Astrocyte (in vitro differentiated cells and primary cell): ENCODE results near the gene KIF1B.

Source experiments
- EZH2 ChIP-seq: IDR thresholded peaks from 2 replicates; pipeline ENCODE4 v1.6.1; 2012; ENCODE audit warnings: mild to moderate bottlenecking, low read length, inconsistent platforms; ENCODE audit not compliant: insufficient read depth
- TF ChIP-seq, protein P1 (sequence below): IDR thresholded peaks from 2 replicates; pipeline ENCODE4 v1.5.1; 2011; ENCODE audit warnings: low read depth, mild to moderate bottlenecking, inconsistent platforms, low read length, moderate library complexity; ENCODE audit not compliant: insufficient read depth

DNA sequence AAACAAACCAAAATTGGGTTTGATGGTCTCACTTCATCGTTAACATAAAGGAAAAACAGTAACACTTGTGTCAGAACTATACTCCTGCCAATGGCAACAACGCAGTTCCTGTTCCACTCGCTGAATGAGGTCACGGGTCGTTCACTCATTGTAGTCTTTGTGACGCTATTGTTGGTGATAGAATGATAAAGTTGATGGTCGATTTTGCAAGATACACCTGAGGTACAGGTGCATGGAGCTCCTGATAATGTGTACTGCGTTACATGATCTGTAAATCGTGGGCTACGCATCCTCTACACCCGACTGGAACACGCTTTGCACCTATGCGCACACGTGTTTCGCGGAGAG lies 219.5 kb downstream of the KIF1B start:
- TF ChIP-seq, protein P1, sequence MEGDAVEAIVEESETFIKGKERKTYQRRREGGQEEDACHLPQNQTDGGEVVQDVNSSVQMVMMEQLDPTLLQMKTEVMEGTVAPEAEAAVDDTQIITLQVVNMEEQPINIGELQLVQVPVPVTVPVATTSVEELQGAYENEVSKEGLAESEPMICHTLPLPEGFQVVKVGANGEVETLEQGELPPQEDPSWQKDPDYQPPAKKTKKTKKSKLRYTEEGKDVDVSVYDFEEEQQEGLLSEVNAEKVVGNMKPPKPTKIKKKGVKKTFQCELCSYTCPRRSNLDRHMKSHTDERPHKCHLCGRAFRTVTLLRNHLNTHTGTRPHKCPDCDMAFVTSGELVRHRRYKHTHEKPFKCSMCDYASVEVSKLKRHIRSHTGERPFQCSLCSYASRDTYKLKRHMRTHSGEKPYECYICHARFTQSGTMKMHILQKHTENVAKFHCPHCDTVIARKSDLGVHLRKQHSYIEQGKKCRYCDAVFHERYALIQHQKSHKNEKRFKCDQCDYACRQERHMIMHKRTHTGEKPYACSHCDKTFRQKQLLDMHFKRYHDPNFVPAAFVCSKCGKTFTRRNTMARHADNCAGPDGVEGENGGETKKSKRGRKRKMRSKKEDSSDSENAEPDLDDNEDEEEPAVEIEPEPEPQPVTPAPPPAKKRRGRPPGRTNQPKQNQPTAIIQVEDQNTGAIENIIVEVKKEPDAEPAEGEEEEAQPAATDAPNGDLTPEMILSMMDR: no peak
- TF ChIP-seq EZH2: no peak
